Osteoblast (primary cell): Measurements from ENCODE around the gene SLC50A1. TPM values are rescaled to one million over a fixed set of nuclear protein-coding genes. Genes with fewer than 3 reads are reported as not detected.
A peak's percentile ranks its signal among the peaks of the same experiment; 100 is the strongest.

ENCODE experiments used
- DNase-seq: peaks from one replicate; pipeline ENCODE4 v3.0.0; 2011; ENCODE audit warnings: low spot score, mixed read lengths; ENCODE audit not compliant: insufficient read length; ENCODE audit errors: missing footprints
- H2AFZ ChIP-seq: 2 replicates; pipeline ENCODE4 v1.6.0; 2011; ENCODE audit warnings: mild to moderate bottlenecking, low read length
- H3K27ac ChIP-seq: 2 replicates; pipeline ENCODE4 v1.5.1; 2011; ENCODE audit warnings: mild to moderate bottlenecking, low read depth, low read length, moderate library complexity
- H3K27me3 ChIP-seq: 2 replicates; pipeline ENCODE4 v1.6.0; 2012; ENCODE audit warnings: mild to moderate bottlenecking, control low read depth, inconsistent platforms, low read length, moderate library complexity; ENCODE audit not compliant: insufficient read depth
- H3K36me3 ChIP-seq: 2 replicates; pipeline ENCODE4 v1.5.1; 2011; ENCODE audit warnings: mild to moderate bottlenecking, low read length, control low read depth, moderate library complexity; ENCODE audit not compliant: insufficient read depth
- H3K4me1 ChIP-seq: 2 replicates; pipeline ENCODE4 v1.5.1; 2011; ENCODE audit warnings: mild to moderate bottlenecking, low read length, control low read depth, moderate library complexity; ENCODE audit not compliant: insufficient read depth
- H3K4me2 ChIP-seq: 2 replicates; pipeline ENCODE4 v1.6.0; 2011; ENCODE audit warnings: mild to moderate bottlenecking, low read length; ENCODE audit not compliant: insufficient read depth
- H3K4me3 ChIP-seq: fragments of 200-600 bp; sonication (generic); 3 replicates; pipeline ENCODE4 v1.5.1; 2012; ENCODE audit warnings: mild to moderate bottlenecking, low read length, inconsistent platforms; ENCODE audit not compliant: insufficient read depth
- H3K79me2 ChIP-seq: 2 replicates; pipeline ENCODE4 v1.6.0; 2012; ENCODE audit warnings: mild to moderate bottlenecking, low read length, control low read depth, inconsistent platforms; ENCODE audit not compliant: insufficient read depth
- H3K9me3 ChIP-seq: 2 replicates; pipeline ENCODE4 v1.5.1; 2011; ENCODE audit warnings: low read depth, low read length, control low read depth
- H4K20me1 ChIP-seq: 2 replicates; pipeline ENCODE4 v1.6.0; 2012; ENCODE audit warnings: mild to moderate bottlenecking, low read length, control low read depth; ENCODE audit not compliant: insufficient read depth
- CTCF ChIP-seq: IDR thresholded peaks from 2 replicates; pipeline ENCODE4 v1.5.1; 2011; ENCODE audit warnings: mild to moderate bottlenecking, low read depth, low read length, moderate library complexity; ENCODE audit errors: extremely low read depth
- total RNA-seq: library from RNA; depleted of rRNA; stranded (reverse); fragments of >200 nt; gene quantifications from 2 replicates; pipeline ENCODE4 v1.2.3, GENCODE V29; 2012

The SLC50A1 gene
- total RNA-seq, 1 donor, result 38.0 TPM

GRCh38 chr1:155131285-155131684 lies 4.4 kb upstream of the SLC50A1 start:
- Histone ChIP-seq H3K4me2 (no peak overlapping the region), H4K20me1 (no peaks in the 10 kb centered on the region), H3K27ac (no peak overlapping the region), H2AFZ (no peak overlapping the region), H3K79me2 (no peaks in the 10 kb centered on the region), H3K4me1 (peaks cover 23% of the 10 kb centered on the region), H3K9me3 (no peaks in the 10 kb centered on the region), H3K27me3 (peaks cover 38% of the 10 kb centered on the region), H3K36me3 (no peaks in the 10 kb centered on the region), H3K4me3 (no peak overlapping the region)
- TF ChIP-seq CTCF, result no peak
- no peak for DNase-seq

DNA sequence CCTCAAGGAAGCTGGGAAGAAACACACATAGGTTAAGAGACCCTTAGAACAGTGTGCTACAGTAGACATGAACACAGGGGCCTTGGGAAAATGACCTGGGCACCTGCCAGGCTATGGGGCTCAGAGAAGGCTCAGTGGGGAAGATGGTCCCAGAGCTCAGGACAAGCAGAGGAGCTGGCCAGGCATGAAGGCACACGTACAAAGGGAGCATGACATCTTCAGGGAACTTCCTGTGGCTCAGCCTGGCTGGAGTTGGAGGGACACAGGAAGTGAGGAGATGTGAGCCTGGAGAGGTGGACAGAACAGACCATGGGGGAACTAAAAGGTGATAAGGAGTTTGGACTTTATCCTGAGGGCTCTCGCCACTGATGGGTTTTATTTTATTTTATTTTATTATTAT lies 3.8 kb upstream of the SLC50A1 start:
- Histone ChIP-seq H3K27me3 (peaks cover 32% of the 10 kb centered on the region), H3K36me3 (no peaks in the 10 kb centered on the region), H3K4me2 (no peak overlapping the region), H2AFZ (no peak overlapping the region), H4K20me1 (no peaks in the 10 kb centered on the region), H3K4me3 (no peak overlapping the region), H3K27ac (no peak overlapping the region), H3K9me3 (no peaks in the 10 kb centered on the region), H3K4me1 (peaks cover 26% of the 10 kb centered on the region), H3K79me2 (peaks cover 3% of the 10 kb centered on the region)
- no peak for TF ChIP-seq CTCF
- DNase-seq, result no peak

DNA sequence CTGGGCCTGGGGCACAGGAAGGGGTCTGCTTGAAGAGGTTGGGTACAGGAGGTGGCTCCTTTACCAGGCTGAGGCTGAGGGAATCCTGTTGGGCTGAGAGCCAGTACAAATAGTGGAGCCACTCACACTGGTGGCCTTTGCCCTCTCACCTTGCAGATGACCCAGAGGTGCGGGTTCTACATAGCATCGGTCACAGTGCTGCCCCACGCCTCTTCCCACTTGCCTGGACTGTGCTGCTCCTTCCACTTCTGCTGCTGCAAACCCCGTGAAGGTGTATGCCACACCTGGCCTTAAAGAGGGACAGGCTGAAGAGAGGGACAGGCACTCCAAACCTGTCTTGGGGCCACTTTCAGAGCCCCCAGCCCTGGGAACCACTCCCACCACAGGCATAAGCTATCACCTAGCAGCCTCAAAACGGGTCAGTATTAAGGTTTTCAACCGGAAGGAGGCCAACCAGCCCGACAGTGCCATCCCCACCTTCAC lies 1.8 kb upstream of the SLC50A1 start:
- Histone ChIP-seq H3K4me1 (peaks cover 24% of the 10 kb centered on the region), H3K36me3 (peaks cover 7% of the 10 kb centered on the region), H2AFZ (no peak overlapping the region), H3K79me2 (peaks cover 22% of the 10 kb centered on the region), H3K4me3 (no peak overlapping the region), H3K4me2 (no peak overlapping the region), H3K27ac (no peak overlapping the region), H4K20me1 (no peaks in the 10 kb centered on the region), H3K9me3 (no peaks in the 10 kb centered on the region), H3K27me3 (peaks cover 13% of the 10 kb centered on the region)
- DNase-seq, result no peak
- no peak for TF ChIP-seq CTCF

GRCh38 chr1:155134322-155134721 lies 1.3 kb upstream of the SLC50A1 start:
- H3K9me3 ChIP-seq, result no peaks in the 10 kb centered on the region
- peaks cover 9% of the 10 kb centered on the region for H3K36me3 ChIP-seq
- DNase-seq, result peak; percentile 80
- H3K4me2 ChIP-seq, result peak overlapping the region; percentile 84
- H3K4me1 ChIP-seq, result peaks cover 27% of the 10 kb centered on the region
- H4K20me1 ChIP-seq, result no peaks in the 10 kb centered on the region
- no peak for TF ChIP-seq CTCF
- H3K4me3 ChIP-seq, result peak overlapping the region; percentile 77
- peak overlapping the region; percentile 97 for H3K27ac ChIP-seq
- peaks cover 8% of the 10 kb centered on the region for H3K27me3 ChIP-seq
- no peak overlapping the region for H2AFZ ChIP-seq
- H3K79me2 ChIP-seq, result peaks cover 25% of the 10 kb centered on the region
